PFSK-1 (cell line): Measurements from ENCODE around the gene OXNAD1.

Experiments used
- FOXP2 ChIP-seq: optimal IDR thresholded peaks from 2 replicates; pipeline ENCODE3; 2011; ENCODE audit warnings: borderline replicate concordance, control low read depth, inconsistent platforms; ENCODE audit not compliant: insufficient read depth; ENCODE audit errors: extremely low read length, extremely low read depth
- POLR2AphosphoS5 ChIP-seq: IDR thresholded peaks from 2 replicates; pipeline ENCODE4 v1.6.1; 2012; ENCODE audit warnings: low read depth, mild to moderate bottlenecking, control low read depth, low read length, moderate library complexity
- REST ChIP-seq, 2 experiments: IDR thresholded peaks; 2 replicates each; pipeline versions ENCODE4 v1.6.1 to v1.8.0; 2011 to 2012; ENCODE audit warnings: low read depth in 2 of 2, low read length in 2 of 2, control low read depth in 1 of 2, inconsistent platforms in 1 of 2, mild to moderate bottlenecking in 1 of 2, moderate library complexity in 1 of 2; ENCODE audit not compliant: insufficient read depth in 1 of 2
- SIN3A ChIP-seq: IDR thresholded peaks from 2 replicates; pipeline ENCODE4 v1.6.1; 2012; ENCODE audit warnings: mild to moderate bottlenecking, low read length, moderate library complexity, borderline replicate concordance; ENCODE audit not compliant: insufficient read depth

- no peak for TF ChIP-seq SIN3A
- TF ChIP-seq FOXP2: no peak
- TF ChIP-seq POLR2AphosphoS5: no peak
- no peak for TF ChIP-seq REST (IDR thresholded peaks at IDR 0.05; ENCODE audit: insufficient read depth in 1 of 2, low read depth in 2 of 2, low read length in 2 of 2)
These were observed 45.2 kb upstream of the OXNAD1 start for GRCh38 chr3:16219777-16220176.
